ENCODE data around the gene ERBB2.

ERBB2 gene

GRCh38 chr17:39737760-39738567, 38.1 kb downstream of the ERBB2 start, which contains the start of gene GRB7:
Gene GRB7 (plus strand): TSS chr17:39737938. CDS start chr17:39742302, 4,364 bp downstream.
- Histone ChIP-seq H3K4me3 (ENCODE audit: low read depth, low read length) (peak within 1 kb of the TSS; percentile 32), H3K36me3 (replicated peaks) (no peaks in the 10 kb centered on the region), H3K27me3 (replicated peaks) (no peaks in the 10 kb centered on the region), H3K27ac (no peak within 1 kb of the TSS)
- DNase-seq: no peak
- in situ Hi-C loops (cut with HindIII; ENCODE audit: low pct_ligation_motif_present, low sequenced_read_pairs): no loop called here
- TF ChIP-seq CTCF (IDR thresholded peaks at IDR 0.05; ENCODE audit: low read depth, low read length, missing control alignments): no peak

- no peak for TF ChIP-seq CTCF (IDR thresholded peaks at IDR 0.05; ENCODE audit: low read depth, low read length, missing control alignments)
- Histone ChIP-seq H3K27me3 (replicated peaks) (no peaks in the 10 kb centered on the region), H3K36me3 (replicated peaks) (no peaks in the 10 kb centered on the region), H3K27ac (no peak overlapping the region), H3K4me3 (ENCODE audit: low read depth, low read length) (peak overlapping the region; percentile 15)
- no peak for DNase-seq
- in situ Hi-C loops (cut with HindIII; ENCODE audit: low pct_ligation_motif_present, low sequenced_read_pairs): no loop called here
Measured at GRCh38 chr17:39738568-39738901, 38.7 kb downstream of the ERBB2 start.

GRCh38 chr17:39738983-39739884, 39.4 kb downstream of the ERBB2 start:
- in situ Hi-C loops (cut with HindIII; ENCODE audit: low pct_ligation_motif_present, low sequenced_read_pairs): no loop called here
- H3K4me3 ChIP-seq (ENCODE audit: low read depth, low read length): peak overlapping the region; percentile 1
- no peaks in the 10 kb centered on the region for H3K27me3 ChIP-seq (replicated peaks)
- H3K36me3 ChIP-seq (replicated peaks): no peaks in the 10 kb centered on the region
- no peak overlapping the region for H3K27ac ChIP-seq
- DNase-seq: no peak
- no peak for TF ChIP-seq CTCF (IDR thresholded peaks at IDR 0.05; ENCODE audit: low read depth, low read length, missing control alignments)

GRCh38 chr17:39739885-39740356, 40.1 kb downstream of the ERBB2 start:
- DNase-seq: no peak
- TF ChIP-seq CTCF (IDR thresholded peaks at IDR 0.05; ENCODE audit: low read depth, low read length, missing control alignments): peak; percentile 14
- Histone ChIP-seq H3K27me3 (replicated peaks) (no peaks in the 10 kb centered on the region), H3K4me3 (ENCODE audit: low read depth, low read length) (peak overlapping the region; percentile 3), H3K36me3 (replicated peaks) (no peaks in the 10 kb centered on the region), H3K27ac (no peak overlapping the region)
- in situ Hi-C loops (cut with HindIII; ENCODE audit: low pct_ligation_motif_present, low sequenced_read_pairs): no loop called here

DNA sequence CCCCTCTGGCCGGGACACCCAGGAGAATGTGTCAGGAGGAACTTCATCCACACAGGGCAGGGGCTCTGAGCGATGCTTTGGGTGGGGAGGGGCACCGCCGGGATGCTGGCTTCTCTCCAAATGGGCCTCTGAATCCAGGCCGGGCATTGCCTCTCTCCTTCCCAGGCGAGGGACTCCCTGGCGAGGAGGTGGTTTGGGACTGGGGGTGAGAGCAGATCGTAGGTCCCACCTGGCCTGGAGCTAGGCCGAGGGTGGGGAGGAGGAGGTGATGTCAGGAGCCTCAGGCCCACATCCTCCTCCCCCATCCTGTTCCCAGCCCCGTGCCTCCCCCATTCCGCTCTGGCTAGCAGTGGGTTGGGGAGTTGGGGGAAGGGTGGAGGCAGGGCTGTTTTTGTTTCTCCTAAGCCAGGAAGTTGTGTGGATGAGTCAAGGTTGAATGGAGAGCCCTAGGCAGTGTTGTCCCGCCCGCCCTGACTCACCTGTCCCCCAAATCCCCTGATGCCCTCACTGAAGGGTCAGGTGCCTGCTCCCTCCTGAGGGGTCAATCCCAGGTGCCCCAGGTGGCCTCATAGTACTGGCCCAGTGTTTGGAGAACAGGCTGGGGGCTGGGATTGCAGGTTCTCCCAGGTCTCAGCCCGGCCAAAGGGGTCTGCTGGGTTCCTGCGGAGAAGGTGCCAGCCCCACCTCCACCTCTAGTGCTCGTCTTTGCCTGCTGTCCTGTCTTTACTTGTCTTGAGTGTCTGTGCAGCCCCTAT, 40.7 kb downstream of the ERBB2 start:
- Histone ChIP-seq H3K27me3 (replicated peaks) (no peaks in the 10 kb centered on the region), H3K4me3 (ENCODE audit: low read depth, low read length) (peak overlapping the region; percentile 20), H3K27ac (no peak overlapping the region), H3K36me3 (replicated peaks) (no peaks in the 10 kb centered on the region)
- peak; percentile 41 for DNase-seq
- no peak for TF ChIP-seq CTCF (IDR thresholded peaks at IDR 0.05; ENCODE audit: low read depth, low read length, missing control alignments)
- in situ Hi-C loops (cut with HindIII; ENCODE audit: low pct_ligation_motif_present, low sequenced_read_pairs): no loop called here
